Loucy (cell line): ENCODE data around the gene ARMC12.
"Not testable (repeated sequence)": the region's sequence is repeated elsewhere in the genome, so short reads cannot be mapped to it uniquely, and the experiment has no call there.

Experiments
- EZH2phosphoT487 ChIP-seq: fragments of 200-600 bp; IDR thresholded peaks from 2 replicates; pipeline ENCODE4 v1.6.1; 2018; ENCODE audit warnings: antibody characterized with exemption, mild to moderate bottlenecking, moderate library complexity, borderline replicate concordance
- TF ChIP-seq, protein P1 (sequence below): fragments of 200-600 bp; sonication (generic); conservative IDR thresholded peaks from 2 replicates; pipeline ENCODE4 v1.5.1; 2014; ENCODE audit warnings: mild to moderate bottlenecking, antibody characterized with exemption, low read length

DNA sequence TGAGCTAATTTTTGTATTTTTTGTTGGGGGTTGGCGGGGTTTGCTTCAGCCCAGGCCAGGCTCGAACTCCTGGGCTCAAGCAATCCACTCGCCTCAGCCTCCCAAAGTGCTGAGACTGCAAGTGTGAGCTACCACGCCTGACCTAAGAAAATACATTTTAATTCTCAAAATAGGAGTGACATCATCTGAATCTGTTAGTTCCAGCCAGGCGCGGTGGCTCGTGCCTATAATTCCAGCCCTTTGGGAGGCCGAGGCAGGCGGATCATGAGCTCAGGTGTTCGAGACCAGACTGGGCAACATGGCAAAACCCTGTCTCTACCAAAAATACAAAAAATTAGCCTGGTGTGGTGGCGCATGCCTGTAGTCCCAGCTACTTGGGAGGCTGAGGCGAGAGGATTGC is 2.5 kb upstream of the ARMC12 start:
- TF ChIP-seq, protein P1, sequence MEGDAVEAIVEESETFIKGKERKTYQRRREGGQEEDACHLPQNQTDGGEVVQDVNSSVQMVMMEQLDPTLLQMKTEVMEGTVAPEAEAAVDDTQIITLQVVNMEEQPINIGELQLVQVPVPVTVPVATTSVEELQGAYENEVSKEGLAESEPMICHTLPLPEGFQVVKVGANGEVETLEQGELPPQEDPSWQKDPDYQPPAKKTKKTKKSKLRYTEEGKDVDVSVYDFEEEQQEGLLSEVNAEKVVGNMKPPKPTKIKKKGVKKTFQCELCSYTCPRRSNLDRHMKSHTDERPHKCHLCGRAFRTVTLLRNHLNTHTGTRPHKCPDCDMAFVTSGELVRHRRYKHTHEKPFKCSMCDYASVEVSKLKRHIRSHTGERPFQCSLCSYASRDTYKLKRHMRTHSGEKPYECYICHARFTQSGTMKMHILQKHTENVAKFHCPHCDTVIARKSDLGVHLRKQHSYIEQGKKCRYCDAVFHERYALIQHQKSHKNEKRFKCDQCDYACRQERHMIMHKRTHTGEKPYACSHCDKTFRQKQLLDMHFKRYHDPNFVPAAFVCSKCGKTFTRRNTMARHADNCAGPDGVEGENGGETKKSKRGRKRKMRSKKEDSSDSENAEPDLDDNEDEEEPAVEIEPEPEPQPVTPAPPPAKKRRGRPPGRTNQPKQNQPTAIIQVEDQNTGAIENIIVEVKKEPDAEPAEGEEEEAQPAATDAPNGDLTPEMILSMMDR = not testable (repeated sequence)
- TF ChIP-seq EZH2phosphoT487 = not testable (repeated sequence)
